ENCODE measurements around the gene PSMD1. TPM values are rescaled to one million over a fixed set of nuclear protein-coding genes. Genes with fewer than 3 reads are reported as not detected.

PSMD1 gene
- total and polyA plus RNA-seq, 2 of the 8 experiments (the other 6 are each of a cell fraction or from before 2014, with no cell fraction given) = 179 to 272 TPM

DNA sequence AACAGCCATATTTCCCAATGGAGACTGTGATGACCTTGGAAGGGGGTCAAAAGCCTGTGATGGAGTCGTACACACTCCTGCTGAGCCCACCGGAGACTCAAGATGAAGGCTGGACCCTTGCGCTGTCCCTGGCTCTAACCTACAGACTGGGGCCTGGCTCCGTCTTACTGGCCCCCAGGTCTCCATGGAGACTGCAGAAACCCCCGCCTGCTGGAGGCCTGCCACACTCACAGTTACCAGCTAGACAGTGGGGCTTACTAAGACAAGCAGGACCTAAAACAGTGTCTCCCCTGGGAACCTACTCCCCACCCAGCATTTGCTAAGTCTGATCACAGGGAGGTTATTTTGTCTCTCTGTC, 9.8 kb upstream of the PSMD1 start:
- Histone ChIP-seq H3K23me2 (ENCODE audit: low read depth, low read length) (no peaks in the 10 kb centered on the region), H3K9me3 (ENCODE audit: insufficient read depth in 2 of 2, low read depth in 1 of 2, low read length in 1 of 2) (no peaks in the 10 kb centered on the region), H2BK15ac (ENCODE audit: low read length) (no peak overlapping the region), H3K18ac (ENCODE audit: extremely low read depth, low read length) (no peak overlapping the region), H2AFZ (ENCODE audit: low read length) (no peak overlapping the region), H3K4me3 (ENCODE audit: extremely low read depth in 1 of 4, insufficient read depth in 2 of 4, low read depth in 3 of 4, low read length in 4 of 4) (no peak overlapping the region), H4K91ac (replicated peaks; ENCODE audit: insufficient read length, low read length) (no peak overlapping the region), H3K27ac (ENCODE audit: low read depth, low read length) (no peak overlapping the region), H3K14ac (ENCODE audit: insufficient read length) (no peak overlapping the region), H2BK120ac (replicated peaks; ENCODE audit: low read depth, low read length) (no peak overlapping the region), H3K56ac (replicated peaks; ENCODE audit: insufficient read length, low read depth, low read length) (no peak overlapping the region), H3K79me1 (ENCODE audit: low read depth, low read length) (no peaks in the 10 kb centered on the region), H4K20me1 (replicated peaks in 1 of 2; ENCODE audit: control insufficient read depth in 1 of 2, insufficient read depth in 2 of 2, low read length in 2 of 2) (no peaks in the 10 kb centered on the region), H2AK5ac (ENCODE audit: low read depth, low read length) (no peak overlapping the region), H2BK5ac (ENCODE audit: low read depth, low read length) (no peak overlapping the region), H2BK20ac (ENCODE audit: low read length) (no peak overlapping the region), H3K79me2 (ENCODE audit: control insufficient read depth in 1 of 2, insufficient read depth in 2 of 2, low read length in 2 of 2) (no peaks in the 10 kb centered on the region), H3K4me2 (ENCODE audit: insufficient read depth in 1 of 2, low read depth in 2 of 2, low read length in 2 of 2) (no peak overlapping the region), H3K36me3 (ENCODE audit: control insufficient read depth in 2 of 4, insufficient read depth in 4 of 4, low read length in 3 of 4) (no peaks in the 10 kb centered on the region), H3K23ac (ENCODE audit: insufficient read length) (no peak overlapping the region), H2BK12ac (ENCODE audit: low read depth, low read length) (no peak overlapping the region), H3K9ac (replicated peaks in 1 of 4; ENCODE audit: extremely low read depth in 1 of 4, low read depth in 3 of 4, low read length in 3 of 4) (peak overlapping the region in 1 of 4 experiments; percentile 30; a peak in 1 of 7 replicates), H3K4ac (replicated peaks; ENCODE audit: insufficient read length, low read depth, low read length) (no peak overlapping the region), H3K4me1 (replicated peaks in 1 of 4; ENCODE audit: control insufficient read depth in 3 of 4, insufficient read depth in 4 of 4, low read length in 3 of 4) (no peaks in the 10 kb centered on the region), H3K27me3 (replicated peaks in 1 of 4; ENCODE audit: control insufficient read depth in 3 of 4, extremely low read depth in 1 of 4, insufficient read depth in 3 of 4, low read length in 3 of 4) (peaks cover 0 to 14% (median 3%) of the 10 kb centered on the region in 4 experiments; a peak in 5 of 7 replicates), H4K8ac (ENCODE audit: extremely low read depth, insufficient read depth, low read length) (no peak overlapping the region), H4K5ac (ENCODE audit: insufficient read length, low read depth, low read length) (no peak overlapping the region)
- CTCF ChIA-PET (ENCODE audit: partially characterized antibody) = interaction anchor here (0.9 to 1.8 kb wide), 2 partner anchors 185 to 200 kb away, joined by 3 to 5 read pairs; no protein-coding TSS in a partner anchor
- WGBS, 2 experiments (ENCODE audit: extremely low coverage in 1 of 2, insufficient coverage in 1 of 2, insufficient read length in 1 of 2, insufficient replicate concordance in 2 of 2, low coverage in 1 of 2, low lambda C conversion rate in 2 of 2, missing lambda C conversion rate in 1 of 2) = 88% methylated on average over 5 of the region's 5 CpGs; no CpG with 5 or more reads in 1 of the 2 experiments
- POLR2A ChIA-PET (ENCODE audit: partially characterized antibody) = no interaction called here
- FAIRE-seq (no peak), DNase-seq (ENCODE audit: low read depth in 1 of 2, low spot score in 2 of 2) (no peak)
- TF ChIP-seq EGR1 (IDR thresholded peaks at IDR 0.05; ENCODE audit: borderline replicate concordance, low read depth, low read length) (no peak), CHD1 (IDR thresholded peaks at IDR 0.05; ENCODE audit: low read depth, low read length) (no peak), CTBP2 (IDR thresholded peaks at IDR 0.05; ENCODE audit: borderline replicate concordance, insufficient read depth, insufficient read length, low read length) (no peak), GABPA (IDR thresholded peaks at IDR 0.05; ENCODE audit: borderline replicate concordance, insufficient read depth, low read length) (no peak), SRF (IDR thresholded peaks at IDR 0.05; ENCODE audit: low read depth, low read length) (no peak), POU5F1 (IDR thresholded peaks at IDR 0.05; ENCODE audit: low read depth, low read length) (no peak), PHF8 (conservative IDR thresholded peaks at IDR 0.05; ENCODE audit: low read depth, low read length) (no peak), RFX5 (IDR thresholded peaks at IDR 0.05; ENCODE audit: borderline replicate concordance, low read depth, low read length) (no peak), EZH2 (IDR thresholded peaks at IDR 0.05; ENCODE audit: low read depth, low read length, severe bottlenecking) (no peak), KDM1A (IDR thresholded peaks at IDR 0.05; ENCODE audit: borderline replicate concordance, low read length) (no peak)
- TF ChIP-seq, protein P1, sequence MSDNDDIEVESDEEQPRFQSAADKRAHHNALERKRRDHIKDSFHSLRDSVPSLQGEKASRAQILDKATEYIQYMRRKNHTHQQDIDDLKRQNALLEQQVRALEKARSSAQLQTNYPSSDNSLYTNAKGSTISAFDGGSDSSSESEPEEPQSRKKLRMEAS (IDR thresholded peaks at IDR 0.05) = no peak
